NCI-H146 treated with DMSO at 0.1 percent for 48 hours (cell line): ENCODE results near the gene SLC44A3.

Experiments used
- DNase-seq: peaks from one replicate; lab custom pipeline; 2025; ENCODE audit not compliant: unreplicated experiment; lab: John Stamatoyannopoulos, UW

Gene SLC44A3

DNA sequence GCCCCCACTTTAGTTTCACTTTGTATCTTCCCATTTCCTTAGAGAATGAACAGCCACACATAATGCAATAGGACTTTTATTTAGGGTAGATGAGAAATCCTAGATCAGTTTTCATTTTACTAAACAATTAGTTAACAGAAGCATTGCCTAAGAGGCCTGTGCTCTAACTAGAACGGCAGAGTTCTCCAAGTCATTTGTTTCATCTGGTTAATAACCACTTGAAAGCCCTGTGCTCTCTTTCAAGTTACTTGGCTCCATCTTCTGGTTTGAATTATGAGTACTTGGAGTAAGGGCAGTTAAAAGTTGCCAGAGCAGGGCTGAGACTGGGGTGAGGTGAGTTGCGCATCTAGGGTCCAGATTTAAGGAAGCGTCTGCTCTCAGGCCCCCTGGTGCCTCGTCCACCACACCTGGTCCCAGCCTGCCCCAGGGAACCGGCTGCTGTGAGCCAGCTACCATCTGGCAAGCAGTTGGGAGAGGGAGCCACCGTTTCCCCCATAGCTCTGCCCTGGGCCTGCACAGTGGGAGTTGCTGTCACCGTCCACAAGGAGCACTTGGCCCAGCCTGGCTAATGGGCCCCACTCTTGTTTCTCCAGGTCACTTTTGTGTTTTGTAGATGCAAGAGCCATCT lies 18.1 kb upstream of the SLC44A3 start:
- DNase-seq: peak; percentile 30

DNA sequence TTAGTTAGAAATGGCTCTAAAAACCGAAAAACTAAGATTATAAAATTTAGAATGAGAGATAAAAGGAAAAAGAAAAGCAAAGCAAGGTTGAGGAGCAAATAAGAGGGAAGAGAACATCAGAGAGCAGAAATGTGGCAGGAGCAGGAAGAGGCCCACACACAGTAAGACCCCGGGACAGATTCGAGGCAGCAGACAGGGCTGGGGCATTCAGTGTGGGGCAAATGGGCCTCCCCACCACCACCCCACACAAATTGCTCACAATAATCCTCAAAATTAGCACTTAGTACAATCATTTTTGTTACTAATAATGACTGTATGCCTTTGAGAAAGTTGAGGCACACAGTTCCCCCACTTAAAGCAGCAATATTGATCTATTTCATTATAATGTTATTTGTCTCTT lies 17.1 kb upstream of the SLC44A3 start:
- no peak for DNase-seq

DNA sequence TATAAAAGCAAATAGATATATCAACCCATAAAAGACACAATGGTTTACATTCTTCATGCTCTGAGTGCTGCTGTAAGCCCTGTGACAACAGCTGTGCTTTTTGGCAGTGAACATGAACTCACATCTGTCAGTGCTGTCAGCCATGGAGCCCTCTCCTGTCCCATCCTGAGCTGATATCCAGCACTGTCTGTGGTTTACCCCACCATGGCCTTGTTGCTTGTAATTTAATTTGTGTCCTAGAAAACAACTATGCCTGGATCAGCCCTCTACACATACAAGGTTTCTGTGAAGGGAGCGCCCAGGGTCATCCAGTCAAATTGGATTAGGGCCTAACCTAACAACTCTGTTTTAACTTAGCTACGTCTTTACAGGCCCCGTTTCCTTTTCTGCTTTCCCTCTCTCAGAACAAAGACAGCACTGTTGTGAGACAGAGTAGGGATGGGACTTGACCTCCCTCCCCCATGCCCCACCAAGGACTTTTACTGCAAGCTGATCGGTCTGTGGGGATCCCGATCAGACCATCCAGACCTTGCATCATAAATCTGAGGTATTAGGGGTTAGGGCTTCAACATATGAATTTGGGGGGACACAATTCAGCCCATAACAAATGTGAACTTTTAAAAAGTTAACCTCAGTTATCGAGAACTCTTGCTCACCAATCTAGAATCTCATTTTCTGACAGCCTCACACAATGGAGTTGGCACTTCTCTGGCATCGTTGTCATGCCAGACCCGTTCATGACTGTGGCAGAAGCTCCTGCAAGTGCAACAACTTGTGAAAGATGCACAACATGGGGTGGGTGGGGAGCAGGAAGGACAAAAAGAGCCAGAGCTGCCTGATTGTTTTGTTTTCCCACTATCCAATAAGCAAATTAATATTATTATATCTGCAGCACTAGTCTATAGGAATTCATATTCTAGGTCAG lies 16.4 kb upstream of the SLC44A3 start:
- no peak for DNase-seq

DNA sequence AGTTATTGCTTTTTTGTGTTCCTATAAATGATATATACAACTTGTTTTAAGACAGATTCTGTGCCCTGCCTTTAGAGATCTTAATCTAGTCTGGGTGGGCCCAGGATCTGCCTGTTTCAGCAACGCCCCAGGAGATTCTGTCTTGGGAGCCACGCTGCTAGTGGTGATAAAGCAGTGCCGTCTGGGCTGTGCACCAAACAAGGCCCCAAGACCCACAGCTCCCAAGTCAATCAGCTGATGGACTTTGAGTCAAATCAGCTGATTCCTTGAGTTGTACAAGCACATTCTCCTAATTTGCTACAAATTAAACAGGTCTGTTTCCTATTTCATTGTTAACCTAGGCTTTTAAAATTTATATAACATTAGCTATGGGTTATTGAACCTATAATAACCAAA lies 15.7 kb upstream of the SLC44A3 start:
- no peak for DNase-seq

DNA sequence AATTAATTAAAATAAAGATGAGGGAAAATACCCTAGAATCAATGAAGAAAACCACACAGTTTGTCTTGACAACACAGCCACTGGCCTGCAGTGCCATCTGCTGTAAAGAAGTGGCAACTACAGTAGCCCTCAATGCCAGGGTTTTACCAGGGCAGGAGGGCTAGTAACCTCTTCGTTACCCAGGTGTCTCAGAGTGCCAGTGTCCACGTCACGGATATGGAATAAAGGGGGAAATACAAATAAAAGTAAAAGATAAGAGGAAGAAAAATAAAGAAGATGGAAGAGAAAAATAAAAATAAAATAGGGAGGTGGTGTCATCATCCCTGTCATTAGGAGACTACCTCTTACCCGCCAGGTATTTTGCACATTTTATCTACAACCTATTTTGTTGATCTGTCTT lies 14.2 kb upstream of the SLC44A3 start:
- no peak for DNase-seq

DNA sequence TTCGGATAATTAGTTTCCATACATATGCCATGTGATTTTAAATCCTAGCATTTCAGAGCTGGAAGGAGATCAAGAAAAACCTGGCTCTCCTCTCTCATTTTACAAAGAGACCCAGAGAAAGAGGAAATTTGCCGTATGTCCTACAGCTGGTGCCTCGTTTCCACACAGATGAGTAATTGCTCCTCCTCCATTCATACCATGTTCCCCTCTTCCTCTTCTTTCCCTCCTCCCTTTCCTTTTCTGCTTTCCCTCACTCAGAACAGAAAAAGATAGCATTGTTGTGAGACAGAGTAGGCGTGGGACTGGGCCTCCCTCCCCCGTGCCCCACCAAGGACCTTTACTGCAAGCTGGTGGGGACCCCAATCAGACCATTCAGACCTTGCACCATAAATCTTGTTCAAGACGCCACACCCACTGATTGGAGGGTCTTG lies 13.7 kb upstream of the SLC44A3 start:
- no peak for DNase-seq

DNA sequence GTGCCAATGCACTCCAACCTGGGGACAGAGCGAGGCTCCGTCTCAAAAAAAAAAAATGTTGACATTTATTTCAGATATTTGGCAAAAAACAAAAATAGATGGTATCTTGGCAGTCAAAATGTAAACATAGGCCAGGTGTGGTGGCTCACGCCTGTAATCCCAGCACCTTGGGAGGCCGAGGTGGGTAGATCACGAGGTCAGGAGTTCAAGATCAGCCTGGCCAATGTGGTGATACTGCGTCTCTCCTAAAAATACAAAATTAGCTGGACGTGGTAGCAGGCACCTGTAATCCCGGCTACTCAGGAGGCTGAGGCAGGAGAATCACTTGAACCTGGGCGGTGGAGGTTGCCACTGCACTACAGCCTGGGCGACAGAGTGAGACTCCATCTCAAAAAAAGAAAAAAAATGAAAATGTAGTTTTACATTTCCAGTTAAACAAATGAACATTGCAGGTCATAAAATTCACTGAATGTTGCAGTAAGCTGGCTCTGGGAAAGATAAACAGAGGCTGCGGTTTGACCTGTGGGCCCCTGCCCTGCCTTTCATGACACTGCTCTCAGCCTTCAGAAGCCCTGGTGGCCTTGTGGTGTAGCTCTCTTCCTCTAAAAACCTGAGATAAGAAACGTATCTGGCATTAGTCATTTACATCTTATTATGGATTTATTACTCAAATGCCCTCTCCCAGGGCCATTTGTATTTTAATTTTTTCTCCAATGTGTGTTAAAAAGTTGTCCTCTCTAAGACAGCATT lies 12.2 kb upstream of the SLC44A3 start:
- DNase-seq: no peak

DNA sequence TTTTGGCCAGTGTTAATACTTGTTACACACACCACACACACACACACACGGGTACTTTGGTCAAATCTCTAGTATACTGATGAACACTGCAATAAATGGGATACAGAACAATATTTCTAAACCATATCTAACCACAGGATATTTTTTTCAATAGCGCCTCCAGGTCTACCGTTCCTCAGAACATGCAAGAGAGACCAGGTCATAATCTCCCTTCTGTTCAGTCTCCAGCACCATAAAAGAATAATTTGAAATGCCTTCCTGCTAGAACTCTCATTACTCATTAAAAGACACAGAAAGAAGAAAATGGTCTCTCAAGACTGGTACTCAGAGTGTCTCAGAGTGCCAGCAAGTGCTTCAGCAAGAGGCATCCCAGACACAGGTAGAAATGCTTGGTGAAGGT lies 11.5 kb upstream of the SLC44A3 start:
- no peak for DNase-seq

DNA sequence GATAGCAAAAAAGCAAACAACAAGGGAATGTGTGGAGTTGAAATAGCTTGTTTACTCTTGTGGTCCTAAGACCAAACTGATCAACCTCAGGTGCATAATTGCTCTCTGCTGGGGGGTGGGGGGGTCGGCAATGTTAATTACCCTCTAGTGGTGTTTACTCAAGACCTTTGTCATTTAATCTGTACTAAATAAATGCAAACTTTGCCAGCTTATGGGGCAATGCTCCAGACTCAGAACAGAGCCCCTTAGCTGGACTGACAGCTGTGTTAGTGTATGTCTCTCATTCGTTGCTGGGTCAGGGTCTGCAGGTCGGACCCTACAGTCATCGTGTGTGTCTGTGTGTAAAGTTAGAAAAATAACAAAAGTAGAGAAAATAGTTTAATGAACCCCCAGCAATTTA lies 7.2 kb upstream of the SLC44A3 start:
- DNase-seq: no peak

DNA sequence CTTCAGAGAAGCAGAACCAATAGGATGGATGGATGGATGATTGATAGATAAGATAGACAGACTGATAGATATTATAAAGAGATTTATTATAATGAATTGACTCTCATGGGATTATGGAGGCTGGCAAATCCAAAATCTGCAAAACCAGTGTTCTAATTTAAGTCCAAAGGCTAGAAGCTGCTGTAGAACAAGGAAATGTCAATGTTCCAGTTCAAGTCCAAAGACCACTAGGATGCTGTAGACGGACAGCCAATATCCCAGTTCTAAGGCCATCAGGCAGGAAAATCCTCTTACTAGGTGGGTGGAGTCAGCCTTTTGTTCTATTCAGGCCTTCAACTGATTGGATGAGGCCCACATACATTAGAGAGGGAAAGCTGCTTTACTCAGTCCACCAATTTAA lies 4.1 kb upstream of the SLC44A3 start:
- no peak for DNase-seq

DNA sequence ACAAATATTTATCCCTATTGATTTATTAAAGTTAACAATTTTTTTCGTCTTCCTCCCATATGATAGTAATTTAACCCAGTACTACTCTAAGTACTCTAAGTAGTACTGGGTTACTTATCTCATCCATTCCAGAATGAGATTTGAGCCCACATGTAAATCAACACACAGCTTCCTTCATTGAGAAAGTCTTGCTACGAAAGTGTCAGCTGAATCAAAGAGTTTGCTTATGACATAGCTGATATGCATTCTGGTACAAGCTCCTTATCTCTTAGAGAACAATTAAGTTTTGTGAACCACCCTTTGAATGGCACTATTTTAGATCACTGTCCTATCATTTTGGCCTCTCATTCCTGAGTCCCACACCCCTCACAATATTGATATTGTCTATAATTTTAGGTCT lies 2.4 kb upstream of the SLC44A3 start:
- DNase-seq: no peak

DNA sequence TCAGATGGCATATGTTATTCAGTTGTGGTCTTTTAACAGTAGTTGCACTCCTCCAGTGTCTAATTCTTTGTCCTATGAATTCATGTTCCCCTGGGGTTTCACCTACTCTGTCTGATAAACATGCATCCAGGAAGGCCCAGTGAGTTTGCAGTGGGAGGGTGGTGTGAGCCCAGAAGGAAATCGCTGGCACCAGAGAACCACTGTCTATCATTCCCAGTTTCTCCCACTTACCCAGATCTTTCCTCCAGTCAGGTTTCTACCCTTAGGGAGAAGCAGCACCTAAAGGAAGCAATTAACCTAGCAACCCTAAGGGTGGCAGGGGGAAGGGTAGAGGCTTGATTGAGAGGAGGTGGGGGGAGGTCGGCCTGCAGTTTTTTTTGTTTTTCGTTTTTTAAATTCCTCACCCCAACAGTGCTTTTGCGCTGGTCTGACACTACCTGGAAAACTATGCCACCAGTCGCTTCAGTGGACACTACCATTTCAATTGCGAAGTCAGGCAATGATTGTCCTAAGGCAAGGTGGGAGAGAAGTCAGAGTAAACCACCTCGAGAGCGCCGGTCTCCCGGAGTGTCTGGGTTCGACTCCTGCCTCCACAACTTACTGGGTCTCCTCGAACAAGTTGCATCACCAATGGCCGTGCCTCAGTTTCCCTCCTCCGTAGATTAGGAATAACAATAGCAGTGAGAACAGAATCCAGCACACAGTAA lies 766 bp upstream of the SLC44A3 start:
- DNase-seq: no peak

DNA sequence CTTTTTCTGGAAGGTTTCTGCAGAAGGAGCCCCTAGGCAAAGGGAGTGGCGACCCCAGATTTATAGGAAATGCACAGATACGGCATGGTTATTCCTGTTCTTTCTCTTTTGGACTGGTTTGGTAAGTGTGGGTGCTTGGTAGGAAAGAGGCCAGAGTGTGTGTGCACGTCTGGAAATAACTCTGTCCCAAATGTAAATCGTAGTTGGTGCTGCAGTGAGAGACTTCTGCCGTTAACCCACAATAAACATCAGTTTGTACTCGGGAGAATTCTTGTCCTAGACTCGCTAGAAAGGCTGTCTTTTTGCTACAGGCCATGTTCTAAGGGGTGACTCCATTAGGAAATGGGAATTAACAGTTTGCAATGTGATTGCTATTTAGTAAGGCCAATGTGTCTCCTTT lies 779 bp downstream of the SLC44A3 start:
- DNase-seq: no peak

DNA sequence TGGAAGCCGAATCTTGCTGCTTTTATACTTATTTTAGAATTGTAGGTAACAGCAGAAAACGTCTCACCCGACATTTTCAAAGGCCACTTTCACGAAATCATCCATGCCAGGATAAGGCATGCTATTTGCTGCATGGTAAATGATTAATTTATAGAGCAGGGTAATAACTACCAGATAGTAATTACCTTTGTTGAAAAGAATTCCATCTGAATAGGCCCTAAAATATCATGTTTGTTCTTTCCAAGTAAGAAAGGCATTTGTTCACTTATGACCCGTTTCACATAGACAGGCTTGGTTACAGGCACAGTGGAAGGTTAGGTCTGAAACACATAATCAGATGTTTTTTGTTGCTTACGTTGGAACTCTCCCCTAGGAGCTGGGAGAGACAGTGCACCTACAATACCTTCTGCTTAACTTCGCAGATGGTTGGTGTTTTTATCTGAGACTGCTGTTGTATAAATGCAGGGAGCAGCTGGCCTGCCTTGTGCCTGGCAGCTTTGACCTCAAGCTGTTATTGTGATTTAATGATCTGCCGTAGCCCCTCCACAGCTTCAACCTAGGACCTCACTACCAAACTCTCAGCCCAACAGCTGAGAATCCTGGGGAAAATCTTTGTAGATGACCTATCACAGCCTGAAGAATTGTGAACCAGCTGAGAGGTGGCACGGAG lies 1.6 kb downstream of the SLC44A3 start:
- DNase-seq: no peak

DNA sequence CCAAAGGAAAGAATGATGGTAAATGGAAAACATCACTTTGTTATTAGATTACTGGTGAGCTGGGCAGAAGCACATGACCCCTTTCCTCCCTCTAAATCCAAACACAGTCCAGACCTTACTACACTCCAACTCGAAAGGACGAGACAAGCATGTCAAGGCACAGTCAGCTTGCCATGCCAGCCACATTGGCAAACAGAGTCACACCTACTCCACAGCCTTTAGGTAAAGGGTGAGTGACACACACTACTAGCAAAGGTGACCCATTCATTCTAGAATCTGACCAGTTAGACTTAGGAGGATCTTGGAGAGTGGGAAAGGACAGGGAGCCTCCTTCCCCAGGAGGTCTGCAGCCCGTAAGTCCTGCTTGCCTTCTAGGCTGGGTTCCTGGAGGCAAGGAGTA lies 3.0 kb downstream of the SLC44A3 start:
- DNase-seq: no peak

DNA sequence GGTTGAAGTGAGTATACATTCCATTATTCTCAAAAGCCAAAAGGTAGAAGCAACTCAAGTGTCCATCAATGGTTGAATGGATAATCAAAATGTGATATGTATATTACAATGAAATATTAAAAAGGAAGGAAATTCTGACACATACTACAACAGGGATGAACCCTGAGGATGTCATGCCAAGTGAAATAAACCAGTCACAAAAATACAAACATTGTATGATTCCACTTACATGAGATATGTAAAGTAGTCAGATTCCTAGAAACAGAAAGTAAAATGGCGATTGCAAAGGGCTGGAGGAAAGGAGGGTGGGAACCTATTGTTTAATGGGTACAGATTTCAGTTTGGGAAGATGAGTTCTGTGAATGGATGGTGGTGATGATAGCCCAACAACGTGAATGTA lies 5.8 kb downstream of the SLC44A3 start:
- no peak for DNase-seq

DNA sequence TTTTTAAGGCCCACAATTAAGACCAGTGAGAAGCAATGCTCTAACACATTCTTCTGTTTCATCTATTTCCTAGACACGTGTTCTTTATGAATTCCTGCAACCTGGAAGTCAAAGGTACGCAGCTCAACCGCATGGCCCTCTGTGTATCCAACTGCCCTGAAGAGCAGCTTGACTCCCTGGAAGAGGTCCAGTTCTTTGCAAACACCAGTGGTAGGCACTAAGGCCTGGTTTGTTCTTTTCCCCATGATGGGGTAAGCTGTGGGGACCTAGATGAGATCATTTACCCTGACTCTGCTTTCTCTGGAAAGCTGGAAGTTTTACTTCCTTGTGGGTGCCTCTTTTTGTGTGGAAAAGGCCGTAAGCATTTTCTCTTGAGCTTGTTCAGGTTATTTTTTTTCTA lies 7.3 kb downstream of the SLC44A3 start:
- DNase-seq: no peak

DNA sequence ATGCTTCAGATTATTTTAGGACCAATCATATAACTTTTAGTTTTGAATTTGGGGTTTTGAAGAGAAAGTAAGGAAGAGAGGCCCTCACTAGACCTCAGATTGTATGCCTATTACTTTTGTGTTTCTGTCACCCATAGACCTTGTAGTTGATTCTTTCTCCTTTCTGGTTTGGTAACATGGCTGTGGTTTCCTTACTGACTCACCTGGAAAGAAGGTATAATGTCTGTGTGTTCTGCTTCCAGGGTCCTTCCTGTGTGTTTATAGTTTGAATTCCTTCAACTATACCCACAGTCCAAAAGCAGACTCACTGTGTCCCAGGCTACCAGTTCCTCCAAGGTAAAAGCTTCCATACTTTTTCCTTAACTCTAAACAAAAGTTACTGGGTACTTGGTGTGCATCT lies 8.1 kb downstream of the SLC44A3 start:
- no peak for DNase-seq

DNA sequence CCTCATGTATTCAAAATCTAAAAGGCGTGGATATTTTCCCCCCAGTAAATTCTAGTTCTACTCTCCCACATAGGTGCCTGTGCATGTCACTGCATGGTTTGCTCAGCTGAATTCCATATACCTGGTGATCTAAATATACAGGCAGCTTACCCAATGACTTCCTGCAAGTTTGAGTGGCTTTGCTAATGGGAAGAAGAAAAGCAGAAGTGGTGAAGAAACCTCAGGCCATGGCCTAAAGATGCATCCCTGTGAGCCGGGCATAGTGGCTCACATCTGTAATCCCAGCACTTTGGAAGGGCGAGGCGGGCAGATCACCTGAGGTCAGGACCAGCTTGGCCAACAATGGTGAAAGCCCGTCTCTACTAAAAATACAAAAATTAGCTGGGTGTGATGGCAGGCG lies 11.5 kb downstream of the SLC44A3 start:
- DNase-seq: no peak

DNA sequence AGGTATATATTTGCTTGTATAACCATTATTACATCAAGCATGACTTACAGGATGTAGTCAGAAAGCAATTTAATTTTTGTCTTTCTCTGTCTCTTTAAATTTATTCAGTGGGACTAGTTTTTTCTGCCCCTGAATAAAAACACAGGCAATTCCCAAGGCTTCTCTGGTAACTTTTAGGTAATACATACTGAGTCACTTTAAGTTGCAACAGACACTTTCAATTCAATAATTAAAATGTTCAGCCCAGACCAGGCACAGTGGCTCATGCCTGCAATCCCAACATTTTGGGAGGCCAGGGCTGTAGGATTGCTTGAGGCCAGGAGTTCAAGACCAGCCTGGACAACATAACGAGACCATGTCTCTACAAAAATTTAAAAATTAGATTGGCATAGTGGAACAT lies 12.3 kb downstream of the SLC44A3 start:
- DNase-seq: no peak
